HCT116 (cell line): Measurements from ENCODE around the gene HLA-DRA.

Experiments
- ATF3 ChIP-seq: IDR thresholded peaks from 2 replicates; pipeline ENCODE4 v1.6.1; 2012
- CTCF ChIP-seq, 3 experiments: fragments of 200-600 bp in 1 of 3; sonication (generic) in 1 of 3; IDR thresholded peaks in 2 of 3; conservative IDR thresholded peaks in 1 of 3; 2 replicates each; pipeline ENCODE4 v1.5.1; 2012 to 2017; ENCODE audit warnings: low read depth in 2 of 3, low read length in 2 of 3, antibody characterized with exemption in 1 of 3, borderline replicate concordance in 1 of 3, control low read depth in 1 of 3, mild to moderate bottlenecking in 1 of 3, mixed read lengths in 1 of 3, mixed run types in 1 of 3, moderate library complexity in 1 of 3; ENCODE audit not compliant: insufficient read depth in 1 of 3
- EZH2 ChIP-seq: fragments of 200-600 bp; sonication (generic); IDR thresholded peaks from 2 replicates; pipeline ENCODE4 v1.6.1; 2017; ENCODE audit warnings: antibody characterized with exemption, mixed run types
- EZH2phosphoT487 ChIP-seq: fragments of 200-600 bp; IDR thresholded peaks from 2 replicates; pipeline ENCODE4 v1.6.1; 2018; ENCODE audit warnings: antibody characterized with exemption, borderline replicate concordance
- JUND ChIP-seq: IDR thresholded peaks from 2 replicates; pipeline ENCODE4 v1.6.1; 2012
- POLR2A ChIP-seq: IDR thresholded peaks from 2 replicates; pipeline ENCODE4 v1.7.0; 2011; ENCODE audit warnings: borderline replicate concordance; ENCODE audit not compliant: insufficient read depth, insufficient read length; ENCODE audit errors: extremely low read depth
- POLR2AphosphoS5 ChIP-seq: IDR thresholded peaks from 2 replicates; pipeline ENCODE4 v1.6.1; 2011; ENCODE audit warnings: mild to moderate bottlenecking, low read depth, low read length, moderate library complexity
- REST ChIP-seq: IDR thresholded peaks from 2 replicates; pipeline ENCODE4 v1.6.1; 2012; ENCODE audit warnings: low read depth
- SIN3A ChIP-seq: IDR thresholded peaks from 2 replicates; pipeline ENCODE4 v1.6.1; 2012; ENCODE audit warnings: low read depth
- SP1 ChIP-seq: IDR thresholded peaks from 2 replicates; pipeline ENCODE4 v1.6.1; 2012; ENCODE audit warnings: low read depth
- SRF ChIP-seq: IDR thresholded peaks from 2 replicates; pipeline ENCODE4 v1.6.1; 2012; ENCODE audit warnings: low read depth
- YY1 ChIP-seq: IDR thresholded peaks from 2 replicates; pipeline ENCODE4 v1.6.1; 2011; ENCODE audit warnings: low read length, low read depth, moderate library complexity, mild to moderate bottlenecking; ENCODE audit not compliant: insufficient replicate concordance; ENCODE audit errors: extremely low read depth
- ZBTB33 ChIP-seq: IDR thresholded peaks from 2 replicates; pipeline ENCODE4 v1.6.1; 2011; ENCODE audit warnings: mild to moderate bottlenecking, low read length, moderate library complexity; ENCODE audit not compliant: insufficient replicate concordance; ENCODE audit errors: extremely low read depth
- ZFX ChIP-seq: fragments of 450-650 bp; IDR thresholded peaks from 2 replicates; pipeline ENCODE4 v1.6.1; 2017

GRCh38 chr6:32424589-32425300 is 14.9 kb upstream of the HLA-DRA start:
- no peak for TF ChIP-seq ATF3
- TF ChIP-seq POLR2A, result no peak
- TF ChIP-seq EZH2, result no peak
- no peak for TF ChIP-seq POLR2AphosphoS5
- TF ChIP-seq ZBTB33, result no peak
- TF ChIP-seq JUND, result no peak
- no peak for TF ChIP-seq EZH2phosphoT487
- TF ChIP-seq CTCF (IDR thresholded peaks at IDR 0.05 in 2 of 3, conservative IDR thresholded peaks at IDR 0.05 in 1 of 3; ENCODE audit: borderline replicate concordance in 1 of 3, insufficient read depth in 1 of 3, low read depth in 2 of 3, low read length in 2 of 3), result no peak
- no peak for TF ChIP-seq SP1
- TF ChIP-seq SRF, result no peak
- no peak for TF ChIP-seq SIN3A
- TF ChIP-seq YY1, result no peak
- TF ChIP-seq ZFX, result no peak
- no peak for TF ChIP-seq REST
